PFSK-1 (cell line): ENCODE data around the gene RAX2.

Source experiments
- FOXP2 ChIP-seq: optimal IDR thresholded peaks from 2 replicates; pipeline ENCODE3; 2011; ENCODE audit warnings: borderline replicate concordance, control low read depth, inconsistent platforms; ENCODE audit not compliant: insufficient read depth; ENCODE audit errors: extremely low read length, extremely low read depth
- POLR2AphosphoS5 ChIP-seq: IDR thresholded peaks from 2 replicates; pipeline ENCODE4 v1.6.1; 2012; ENCODE audit warnings: low read depth, mild to moderate bottlenecking, control low read depth, low read length, moderate library complexity
- SIN3A ChIP-seq: IDR thresholded peaks from 2 replicates; pipeline ENCODE4 v1.6.1; 2012; ENCODE audit warnings: mild to moderate bottlenecking, low read length, moderate library complexity, borderline replicate concordance; ENCODE audit not compliant: insufficient read depth
- TAF1 ChIP-seq: IDR thresholded peaks from 2 replicates; pipeline ENCODE4 v1.6.1; 2012; ENCODE audit warnings: low read length, control low read depth, borderline replicate concordance; ENCODE audit not compliant: insufficient read depth
- TF ChIP-seq, protein P1 (sequence below), 2 experiments: IDR thresholded peaks; 2 replicates each; pipeline versions ENCODE4 v1.6.1 to v1.8.0; 2011 to 2012; ENCODE audit warnings: low read depth in 2 of 2, low read length in 2 of 2, control low read depth in 1 of 2, inconsistent platforms in 1 of 2, mild to moderate bottlenecking in 1 of 2, moderate library complexity in 1 of 2; ENCODE audit not compliant: insufficient read depth in 1 of 2

DNA sequence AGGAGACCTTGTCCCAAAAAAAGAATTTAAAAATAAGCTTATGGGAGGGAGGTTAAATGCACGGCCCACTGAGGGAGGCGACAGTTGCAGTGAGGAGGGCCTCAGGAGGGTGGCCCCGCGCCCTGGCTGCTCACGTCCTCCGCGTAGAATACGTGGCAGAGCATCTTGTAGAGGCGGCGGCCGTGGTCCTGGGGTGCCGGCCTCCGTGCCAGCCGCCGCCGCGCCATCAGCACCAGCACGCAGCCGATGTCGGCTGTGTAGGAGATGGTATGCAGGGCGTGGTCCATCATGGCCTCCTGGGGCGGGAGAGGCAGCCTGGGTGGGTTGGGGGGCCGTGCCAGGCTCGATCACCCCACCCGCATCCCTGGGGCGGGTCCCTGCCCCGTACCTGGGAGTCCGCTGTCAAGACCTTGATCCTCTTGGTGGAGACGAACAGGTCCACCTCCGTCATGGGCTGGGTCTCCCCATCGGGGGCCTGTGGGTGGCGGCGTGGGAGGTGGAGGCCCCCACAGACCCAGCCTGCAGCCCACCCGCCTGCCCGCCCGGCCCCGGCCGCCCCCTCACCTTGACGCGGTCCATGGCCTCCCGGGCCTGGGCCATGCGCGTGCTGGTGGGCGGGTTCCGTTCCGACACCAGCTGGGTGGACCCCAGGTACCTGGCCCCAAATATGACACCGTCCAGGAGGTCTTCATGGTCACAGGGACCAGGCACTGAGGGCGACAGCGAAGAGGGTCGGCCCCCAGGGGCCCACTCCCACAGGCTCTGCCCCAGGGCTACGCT is 18.2 kb downstream of the RAX2 start:
- no peak for TF ChIP-seq SIN3A
- TF ChIP-seq POLR2AphosphoS5 = no peak
- TF ChIP-seq, protein P1, sequence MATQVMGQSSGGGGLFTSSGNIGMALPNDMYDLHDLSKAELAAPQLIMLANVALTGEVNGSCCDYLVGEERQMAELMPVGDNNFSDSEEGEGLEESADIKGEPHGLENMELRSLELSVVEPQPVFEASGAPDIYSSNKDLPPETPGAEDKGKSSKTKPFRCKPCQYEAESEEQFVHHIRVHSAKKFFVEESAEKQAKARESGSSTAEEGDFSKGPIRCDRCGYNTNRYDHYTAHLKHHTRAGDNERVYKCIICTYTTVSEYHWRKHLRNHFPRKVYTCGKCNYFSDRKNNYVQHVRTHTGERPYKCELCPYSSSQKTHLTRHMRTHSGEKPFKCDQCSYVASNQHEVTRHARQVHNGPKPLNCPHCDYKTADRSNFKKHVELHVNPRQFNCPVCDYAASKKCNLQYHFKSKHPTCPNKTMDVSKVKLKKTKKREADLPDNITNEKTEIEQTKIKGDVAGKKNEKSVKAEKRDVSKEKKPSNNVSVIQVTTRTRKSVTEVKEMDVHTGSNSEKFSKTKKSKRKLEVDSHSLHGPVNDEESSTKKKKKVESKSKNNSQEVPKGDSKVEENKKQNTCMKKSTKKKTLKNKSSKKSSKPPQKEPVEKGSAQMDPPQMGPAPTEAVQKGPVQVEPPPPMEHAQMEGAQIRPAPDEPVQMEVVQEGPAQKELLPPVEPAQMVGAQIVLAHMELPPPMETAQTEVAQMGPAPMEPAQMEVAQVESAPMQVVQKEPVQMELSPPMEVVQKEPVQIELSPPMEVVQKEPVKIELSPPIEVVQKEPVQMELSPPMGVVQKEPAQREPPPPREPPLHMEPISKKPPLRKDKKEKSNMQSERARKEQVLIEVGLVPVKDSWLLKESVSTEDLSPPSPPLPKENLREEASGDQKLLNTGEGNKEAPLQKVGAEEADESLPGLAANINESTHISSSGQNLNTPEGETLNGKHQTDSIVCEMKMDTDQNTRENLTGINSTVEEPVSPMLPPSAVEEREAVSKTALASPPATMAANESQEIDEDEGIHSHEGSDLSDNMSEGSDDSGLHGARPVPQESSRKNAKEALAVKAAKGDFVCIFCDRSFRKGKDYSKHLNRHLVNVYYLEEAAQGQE (IDR thresholded peaks at IDR 0.05; ENCODE audit: insufficient read depth in 1 of 2, low read depth in 2 of 2, low read length in 2 of 2) = no peak
- no peak for TF ChIP-seq TAF1
- TF ChIP-seq FOXP2 = no peak
